ENCODE results near the gene EEF2K.
"Not testable (repeated sequence)": the region's sequence is repeated elsewhere in the genome, so short reads cannot be mapped to it uniquely, and the experiment has no call there.

EEF2K gene

DNA sequence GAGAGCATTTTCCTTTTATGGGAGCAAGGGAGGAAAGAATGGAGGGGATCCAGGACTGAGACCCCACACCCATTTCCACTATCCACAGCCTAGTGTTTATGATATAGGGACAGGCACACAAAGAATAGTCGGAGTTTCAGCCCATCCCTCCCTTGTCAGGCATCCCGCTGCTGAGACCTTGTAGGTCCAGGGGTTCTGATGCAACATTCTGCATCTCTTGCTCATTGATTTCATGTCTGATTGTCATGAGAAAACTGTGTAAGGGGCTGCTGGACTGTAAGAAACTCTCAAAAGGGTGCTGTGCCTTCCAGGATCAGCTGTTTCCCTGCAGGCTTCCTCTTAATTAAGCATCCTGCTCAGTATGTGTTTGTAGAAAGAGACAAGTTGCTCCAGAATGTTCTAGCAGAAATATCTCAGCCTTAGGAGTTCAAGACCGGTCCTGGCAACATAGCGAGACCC, 85.8 kb downstream of the EEF2K start:
- Histone ChIP-seq H3K27me3 (ENCODE audit: control insufficient read depth, insufficient read depth, low read length) (no peaks in the 10 kb centered on the region), H3K36me3 (ENCODE audit: control insufficient read depth, insufficient read depth, low read length) (no peaks in the 10 kb centered on the region), H3K9me3 (ENCODE audit: control insufficient read depth, insufficient read depth, low read length) (no peaks in the 10 kb centered on the region), H3K9ac (ENCODE audit: low read depth, low read length) (peak overlapping the region; percentile 37), H3K4me3 (ENCODE audit: low read depth, low read length) (no peak overlapping the region), H3K4me1 (ENCODE audit: control insufficient read depth, insufficient read depth, low read length) (peaks cover 2% of the 10 kb centered on the region)

DNA sequence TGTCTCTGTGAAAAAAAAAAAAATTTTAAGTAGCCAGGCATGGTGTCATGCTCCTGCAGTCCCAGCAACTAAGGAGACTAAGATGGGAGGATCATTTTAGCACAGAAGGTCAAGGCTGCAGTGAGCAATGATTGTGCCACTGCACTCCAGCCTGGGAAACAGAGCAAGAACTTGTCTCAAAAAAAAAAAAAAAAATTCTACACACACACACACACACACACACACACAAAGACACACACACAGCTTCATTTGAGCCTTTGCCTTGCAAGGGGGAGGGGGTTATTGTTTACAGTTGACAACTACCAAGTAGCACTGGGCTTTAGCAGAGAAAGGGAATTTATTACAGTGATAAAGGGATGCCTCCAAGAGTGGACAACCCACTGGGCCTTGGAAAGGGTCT, 86.2 kb downstream of the EEF2K start:
- H3K4me3 ChIP-seq (ENCODE audit: low read depth, low read length), result no peak overlapping the region
- H3K36me3 ChIP-seq (ENCODE audit: control insufficient read depth, insufficient read depth, low read length), result no peaks in the 10 kb centered on the region
- H3K27me3 ChIP-seq (ENCODE audit: control insufficient read depth, insufficient read depth, low read length), result no peaks in the 10 kb centered on the region
- H3K4me1 ChIP-seq (ENCODE audit: control insufficient read depth, insufficient read depth, low read length), result peaks cover 2% of the 10 kb centered on the region
- peak overlapping the region; percentile 37 for H3K9ac ChIP-seq (ENCODE audit: low read depth, low read length)
- H3K9me3 ChIP-seq (ENCODE audit: control insufficient read depth, insufficient read depth, low read length), result no peaks in the 10 kb centered on the region

GRCh38 chr16:22293137-22294106, 87.3 kb downstream of the EEF2K start:
- H3K27me3 ChIP-seq (ENCODE audit: control insufficient read depth, insufficient read depth, low read length), result no peaks in the 10 kb centered on the region
- H3K9ac ChIP-seq (ENCODE audit: low read depth, low read length), result no peak overlapping the region
- H3K36me3 ChIP-seq (ENCODE audit: control insufficient read depth, insufficient read depth, low read length), result no peaks in the 10 kb centered on the region
- H3K9me3 ChIP-seq (ENCODE audit: control insufficient read depth, insufficient read depth, low read length), result no peaks in the 10 kb centered on the region
- H3K4me1 ChIP-seq (ENCODE audit: control insufficient read depth, insufficient read depth, low read length), result peaks cover 2% of the 10 kb centered on the region
- no peak overlapping the region for H3K4me3 ChIP-seq (ENCODE audit: low read depth, low read length)

GRCh38 chr16:22296225-22297113, 90.4 kb downstream of the EEF2K start:
- peaks cover 2% of the 10 kb centered on the region for H3K4me1 ChIP-seq (ENCODE audit: control insufficient read depth, insufficient read depth, low read length)
- H3K36me3 ChIP-seq (ENCODE audit: control insufficient read depth, insufficient read depth, low read length), result no peaks in the 10 kb centered on the region
- H3K9me3 ChIP-seq (ENCODE audit: control insufficient read depth, insufficient read depth, low read length), result no peaks in the 10 kb centered on the region
- peak overlapping the region; percentile 27 for H3K9ac ChIP-seq (ENCODE audit: low read depth, low read length)
- no peaks in the 10 kb centered on the region for H3K27me3 ChIP-seq (ENCODE audit: control insufficient read depth, insufficient read depth, low read length)
- H3K4me3 ChIP-seq (ENCODE audit: low read depth, low read length), result peak overlapping the region; percentile 62

DNA sequence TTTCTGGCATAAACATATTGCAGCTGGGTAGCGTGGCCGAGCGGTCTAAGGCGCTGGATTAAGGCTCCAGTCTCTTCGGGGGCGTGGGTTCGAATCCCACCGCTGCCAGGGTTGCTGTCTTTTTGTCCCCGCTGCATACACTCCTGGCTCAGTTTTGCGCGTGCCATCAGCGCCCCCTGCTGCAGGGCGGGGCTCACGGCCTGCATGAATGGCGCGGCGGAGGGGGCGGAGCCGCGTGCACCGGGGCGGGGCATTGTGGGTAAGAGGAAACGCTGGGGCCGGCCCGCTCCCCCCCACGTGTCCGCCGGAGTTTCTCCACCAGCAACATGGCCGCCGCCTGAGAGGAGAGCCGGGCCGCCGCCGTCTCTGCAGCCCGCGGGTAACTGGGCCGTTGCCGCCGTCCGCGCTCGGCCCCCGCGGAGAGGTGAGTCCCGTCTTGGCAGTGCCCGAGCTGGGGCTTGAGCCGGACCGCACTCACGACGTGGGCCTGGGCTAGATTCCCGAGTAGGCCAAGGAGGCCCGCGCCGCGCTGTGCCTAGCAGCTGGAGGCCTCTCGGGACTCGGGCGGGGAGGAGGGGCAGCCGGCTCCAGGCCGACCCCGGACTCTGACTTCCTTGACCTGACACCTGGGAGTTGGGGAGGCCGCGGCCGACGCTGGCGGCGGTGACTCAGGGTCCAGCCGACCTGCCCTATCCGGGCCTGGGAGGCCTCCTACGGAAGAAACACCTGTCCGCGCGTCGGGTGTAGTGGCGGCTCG, 91.2 kb downstream of the EEF2K start, which contains the start of gene POLR3E:
TSS of gene POLR3E (plus strand) at position 296 of the 757 bp plus-strand sequence. CDS start 5,560 bp downstream, outside the sequence.
- peak within 1 kb of the TSS; percentile 90 for H3K4me3 ChIP-seq (ENCODE audit: low read depth, low read length)
- peaks cover 2% of the 10 kb centered on the region for H3K4me1 ChIP-seq (ENCODE audit: control insufficient read depth, insufficient read depth, low read length)
- H3K9me3 ChIP-seq (ENCODE audit: control insufficient read depth, insufficient read depth, low read length), result no peaks in the 10 kb centered on the region
- H3K9ac ChIP-seq (ENCODE audit: low read depth, low read length), result peak within 1 kb of the TSS; percentile 92
- H3K27me3 ChIP-seq (ENCODE audit: control insufficient read depth, insufficient read depth, low read length), result no peaks in the 10 kb centered on the region
- no peaks in the 10 kb centered on the region for H3K36me3 ChIP-seq (ENCODE audit: control insufficient read depth, insufficient read depth, low read length)

GRCh38 chr16:22297871-22298733, 92.0 kb downstream of the EEF2K start:
- peak overlapping the region; percentile 90 for H3K4me3 ChIP-seq (ENCODE audit: low read depth, low read length)
- no peaks in the 10 kb centered on the region for H3K27me3 ChIP-seq (ENCODE audit: control insufficient read depth, insufficient read depth, low read length)
- no peaks in the 10 kb centered on the region for H3K4me1 ChIP-seq (ENCODE audit: control insufficient read depth, insufficient read depth, low read length)
- H3K9me3 ChIP-seq (ENCODE audit: control insufficient read depth, insufficient read depth, low read length), result no peaks in the 10 kb centered on the region
- peak overlapping the region; percentile 92 for H3K9ac ChIP-seq (ENCODE audit: low read depth, low read length)
- peaks cover 4% of the 10 kb centered on the region for H3K36me3 ChIP-seq (ENCODE audit: control insufficient read depth, insufficient read depth, low read length)

- Histone ChIP-seq H3K4me1 (ENCODE audit: control insufficient read depth, insufficient read depth, low read length) (no peaks in the 10 kb centered on the region), H3K27me3 (ENCODE audit: control insufficient read depth, insufficient read depth, low read length) (no peaks in the 10 kb centered on the region), H3K36me3 (ENCODE audit: control insufficient read depth, insufficient read depth, low read length) (peaks cover 10% of the 10 kb centered on the region), H3K9me3 (ENCODE audit: control insufficient read depth, insufficient read depth, low read length) (no peaks in the 10 kb centered on the region), H3K4me3 (ENCODE audit: low read depth, low read length) (no peak overlapping the region), H3K9ac (ENCODE audit: low read depth, low read length) (no peak overlapping the region)
Observed at GRCh38 chr16:22299036-22299435, 93.0 kb downstream of the EEF2K start.

GRCh38 chr16:22300427-22301071, 94.5 kb downstream of the EEF2K start:
- Histone ChIP-seq H3K4me1 (ENCODE audit: control insufficient read depth, insufficient read depth, low read length) (no peaks in the 10 kb centered on the region), H3K27me3 (ENCODE audit: control insufficient read depth, insufficient read depth, low read length) (no peaks in the 10 kb centered on the region), H3K36me3 (ENCODE audit: control insufficient read depth, insufficient read depth, low read length) (peaks cover 23% of the 10 kb centered on the region), H3K9ac (ENCODE audit: low read depth, low read length) (no peak overlapping the region), H3K9me3 (ENCODE audit: control insufficient read depth, insufficient read depth, low read length) (no peaks in the 10 kb centered on the region), H3K4me3 (ENCODE audit: low read depth, low read length) (no peak overlapping the region)

DNA sequence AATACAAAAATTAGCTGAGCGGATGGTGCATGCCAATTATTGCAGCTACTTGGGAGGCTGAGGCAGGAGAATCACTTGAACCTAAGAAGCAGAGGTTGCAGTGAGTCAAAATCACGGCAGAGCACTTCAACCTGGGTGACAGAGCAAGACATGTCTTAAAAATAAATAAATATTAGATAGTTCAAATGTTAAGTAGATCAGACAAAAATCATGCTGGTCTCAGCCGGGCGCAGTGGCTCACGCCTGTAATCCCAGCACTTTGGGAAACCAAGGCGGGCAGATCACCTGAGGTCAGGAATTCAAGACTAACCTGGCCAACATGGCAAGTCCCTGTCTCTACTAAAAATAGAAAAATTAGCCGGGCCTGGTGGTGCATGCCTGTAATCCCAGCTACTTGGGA, 95.3 kb downstream of the EEF2K start:
- not testable (repeated sequence) for H3K9ac ChIP-seq (ENCODE audit: low read depth, low read length); H3K4me1 ChIP-seq (ENCODE audit: control insufficient read depth, insufficient read depth, low read length); H3K4me3 ChIP-seq (ENCODE audit: low read depth, low read length); H3K9me3 ChIP-seq (ENCODE audit: control insufficient read depth, insufficient read depth, low read length); H3K27me3 ChIP-seq (ENCODE audit: control insufficient read depth, insufficient read depth, low read length)
- H3K36me3 ChIP-seq (ENCODE audit: control insufficient read depth, insufficient read depth, low read length), result peaks cover 24% of the 10 kb centered on the region

- Histone ChIP-seq H3K9ac (ENCODE audit: low read depth, low read length) (no peak overlapping the region), H3K27me3 (ENCODE audit: control insufficient read depth, insufficient read depth, low read length) (no peaks in the 10 kb centered on the region), H3K36me3 (ENCODE audit: control insufficient read depth, insufficient read depth, low read length) (peaks cover 34% of the 10 kb centered on the region), H3K4me3 (ENCODE audit: low read depth, low read length) (no peak overlapping the region), H3K9me3 (ENCODE audit: control insufficient read depth, insufficient read depth, low read length) (no peaks in the 10 kb centered on the region), H3K4me1 (ENCODE audit: control insufficient read depth, insufficient read depth, low read length) (no peaks in the 10 kb centered on the region)
Observed at GRCh38 chr16:22302776-22303363, 96.8 kb downstream of the EEF2K start.

Measured in iPS-15b (cell line).